Measurements from ENCODE around the gene NRXN2. TPM values are rescaled to one million over a fixed set of nuclear protein-coding genes. Genes with fewer than 3 reads are reported as not detected.

Gene NRXN2
- total and polyA plus RNA-seq, 4 donors: 0.17 to 2.8 (median 1.4) TPM

DNA sequence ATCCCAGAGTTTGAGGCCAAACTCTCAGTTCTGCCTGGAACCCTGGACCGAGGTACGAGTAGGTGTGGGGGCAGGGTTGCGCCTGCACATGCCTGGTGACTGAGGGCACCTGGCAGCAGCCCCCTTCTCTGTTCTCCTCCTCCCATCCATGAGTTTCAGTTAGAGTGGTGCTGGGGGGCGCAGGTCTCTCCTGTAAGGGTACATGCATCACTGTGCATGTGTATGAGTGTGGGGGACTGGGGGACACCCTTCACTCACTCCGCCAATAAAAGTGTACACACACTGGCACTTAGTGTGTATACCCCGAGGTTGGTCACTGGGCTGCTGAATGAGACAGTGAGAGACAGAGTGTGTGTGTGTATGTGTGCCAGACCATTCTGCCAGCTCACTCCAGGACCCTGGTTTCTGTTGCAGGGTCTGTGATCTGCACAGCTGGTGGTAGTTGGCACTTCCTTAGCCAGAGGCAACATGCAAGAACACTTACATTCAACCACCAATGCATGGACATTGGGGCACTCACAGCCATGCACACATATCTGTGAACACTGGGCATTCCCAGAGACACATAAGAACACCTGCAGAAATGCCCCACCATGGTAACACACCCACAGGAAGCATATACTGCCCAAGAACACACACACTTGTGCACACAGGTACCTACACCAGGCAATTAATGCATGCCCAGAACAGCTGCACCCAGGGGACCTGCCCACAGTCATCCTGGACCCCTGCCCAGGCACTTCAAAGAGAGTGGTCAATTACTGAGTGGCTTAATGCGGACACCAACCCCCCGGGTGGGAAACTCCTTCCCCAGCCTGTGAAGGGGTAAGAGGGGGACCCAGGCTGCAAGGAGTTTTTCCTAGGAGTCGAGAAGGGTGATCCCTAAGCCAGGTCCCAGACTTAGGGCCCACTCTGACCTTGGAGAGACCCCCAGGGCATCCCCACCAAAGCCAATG lies 1.2 kb upstream of the NRXN2 start:
- Histone ChIP-seq H3K9me3 (ENCODE audit: control insufficient read depth in 4 of 4, low read length in 3 of 4) (no peaks in the 10 kb centered on the region), H3K27me3 (ENCODE audit: control insufficient read depth in 4 of 4, insufficient read depth in 4 of 4, low read length in 3 of 4) (peaks cover 0 to 5% (median under 1%) of the 10 kb centered on the region in 4 donors), H3K27ac (ENCODE audit: low read depth in 1 of 2, low read length in 2 of 2) (no peak overlapping the region), H3K36me3 (ENCODE audit: control insufficient read depth in 4 of 4, insufficient read depth in 3 of 4, low read depth in 1 of 4, low read length in 3 of 4) (no peaks in the 10 kb centered on the region), H3K9ac (ENCODE audit: low read depth in 1 of 2, low read length in 2 of 2) (no peak overlapping the region), H3K4me3 (ENCODE audit: low read depth in 1 of 3, low read length in 3 of 3) (no peak overlapping the region), H3K4me1 (ENCODE audit: control insufficient read depth in 4 of 4, insufficient read depth in 4 of 4, low read length in 3 of 4) (peaks cover 14 to 43% (median 39%) of the 10 kb centered on the region in 4 donors)
- TF ChIP-seq HNF4G (IDR thresholded peaks at IDR 0.05) (no peak), YY1 (IDR thresholded peaks at IDR 0.05) (no peak), NR2F2 (IDR thresholded peaks at IDR 0.05) (no peak), JUND (IDR thresholded peaks at IDR 0.05) (no peak), FOXA1 (IDR thresholded peaks at IDR 0.05) (no peak), REST (IDR thresholded peaks at IDR 0.05) (no peak), MAX (IDR thresholded peaks at IDR 0.05) (no peak)
- DNase-seq (ENCODE audit: low spot score): no peak
- 69% methylated on average over 9 of the region's 9 CpGs for WGBS

- TF ChIP-seq CTCF (IDR thresholded peaks at IDR 0.05; ENCODE audit: low read depth, low read length, missing input control) (no peak), YY1 (IDR thresholded peaks at IDR 0.05) (no peak), GABPA (IDR thresholded peaks at IDR 0.05 in 1 of 2, conservative IDR thresholded peaks at IDR 0.05 in 1 of 2) (no peak), SP1 (IDR thresholded peaks at IDR 0.05) (no peak), NR2F2 (IDR thresholded peaks at IDR 0.05) (no peak)
- WGBS: 12% methylated on average over 36 of the region's 36 CpGs
- H3K4me1 ChIP-seq (ENCODE audit: control insufficient read depth in 4 of 4, insufficient read depth in 4 of 4, low read length in 3 of 4): peaks cover 14 to 39% (median 35%) of the 10 kb centered on the region in 4 donors
- peaks cover 0 to 5% (median under 1%) of the 10 kb centered on the region in 4 donors for H3K27me3 ChIP-seq (ENCODE audit: control insufficient read depth in 4 of 4, insufficient read depth in 4 of 4, low read length in 3 of 4)
- H3K4me3 ChIP-seq (ENCODE audit: low read depth in 1 of 3, low read length in 3 of 3): no peak overlapping the region
- no peaks in the 10 kb centered on the region for H3K36me3 ChIP-seq (ENCODE audit: control insufficient read depth in 4 of 4, insufficient read depth in 3 of 4, low read depth in 1 of 4, low read length in 3 of 4)
- no peaks in the 10 kb centered on the region for H3K9me3 ChIP-seq (ENCODE audit: control insufficient read depth in 4 of 4, low read length in 3 of 4)
- DNase-seq (ENCODE audit: low spot score): no peak
- H3K9ac ChIP-seq (ENCODE audit: low read depth in 1 of 2, low read length in 2 of 2): no peak overlapping the region
- H3K27ac ChIP-seq (ENCODE audit: low read depth in 1 of 2, low read length in 2 of 2): no peak overlapping the region
These were observed 594 bp downstream of the NRXN2 start for GRCh38 chr11:64722141-64723065.

Data from liver (tissue), 9 donors.